ENCODE results near the gene C3orf38. TPM values are rescaled to one million over a fixed set of nuclear protein-coding genes. Genes with fewer than 3 reads are reported as not detected.

The C3orf38 gene
- polyA plus RNA-seq, 3 donors = 9.1 to 25.4 (median 24.9) TPM

DNA sequence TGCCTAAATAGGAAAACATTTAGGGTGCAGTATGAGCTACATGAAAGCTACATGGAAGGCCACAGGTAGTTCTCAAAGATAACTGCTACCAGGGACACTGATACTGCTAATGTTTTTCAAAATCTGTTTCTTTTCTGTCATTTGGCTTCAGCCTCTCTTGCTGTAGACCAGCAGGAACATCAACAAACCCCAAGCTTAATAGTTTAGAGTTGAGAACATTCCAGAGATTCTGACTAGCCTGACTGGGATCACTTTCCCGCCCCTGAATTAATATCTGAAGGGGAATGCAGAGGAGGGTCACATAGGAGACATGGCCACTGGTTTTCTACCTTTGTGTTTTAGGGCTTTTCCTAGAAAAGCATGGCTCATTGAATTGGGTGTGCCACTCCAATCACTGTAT, 16.9 kb upstream of the C3orf38 start:
- H3K4me1 Mint-ChIP-seq = no peaks in the 10 kb centered on the region
- TF ChIP-seq, protein P1, sequence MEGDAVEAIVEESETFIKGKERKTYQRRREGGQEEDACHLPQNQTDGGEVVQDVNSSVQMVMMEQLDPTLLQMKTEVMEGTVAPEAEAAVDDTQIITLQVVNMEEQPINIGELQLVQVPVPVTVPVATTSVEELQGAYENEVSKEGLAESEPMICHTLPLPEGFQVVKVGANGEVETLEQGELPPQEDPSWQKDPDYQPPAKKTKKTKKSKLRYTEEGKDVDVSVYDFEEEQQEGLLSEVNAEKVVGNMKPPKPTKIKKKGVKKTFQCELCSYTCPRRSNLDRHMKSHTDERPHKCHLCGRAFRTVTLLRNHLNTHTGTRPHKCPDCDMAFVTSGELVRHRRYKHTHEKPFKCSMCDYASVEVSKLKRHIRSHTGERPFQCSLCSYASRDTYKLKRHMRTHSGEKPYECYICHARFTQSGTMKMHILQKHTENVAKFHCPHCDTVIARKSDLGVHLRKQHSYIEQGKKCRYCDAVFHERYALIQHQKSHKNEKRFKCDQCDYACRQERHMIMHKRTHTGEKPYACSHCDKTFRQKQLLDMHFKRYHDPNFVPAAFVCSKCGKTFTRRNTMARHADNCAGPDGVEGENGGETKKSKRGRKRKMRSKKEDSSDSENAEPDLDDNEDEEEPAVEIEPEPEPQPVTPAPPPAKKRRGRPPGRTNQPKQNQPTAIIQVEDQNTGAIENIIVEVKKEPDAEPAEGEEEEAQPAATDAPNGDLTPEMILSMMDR (IDR thresholded peaks at IDR 0.05) = no peak
- H3K36me3 Mint-ChIP-seq = peaks cover 43 to 57% of the 10 kb centered on the region in 2 donors
- no peaks in the 10 kb centered on the region for H4K20me1 ChIP-seq (ENCODE audit: insufficient read depth, low read length)
- no peaks in the 10 kb centered on the region for H3K9me3 ChIP-seq (replicated peaks in 1 of 2; ENCODE audit: control insufficient read depth in 1 of 2, insufficient read depth in 1 of 2, low read length in 2 of 2)
- no peak overlapping the region for H3K9ac ChIP-seq (ENCODE audit: insufficient read depth, low read length, poor library complexity, severe bottlenecking)
- H3K27ac Mint-ChIP-seq = no peak overlapping the region
- H3K4me3 Mint-ChIP-seq = no peak overlapping the region
- no peaks in the 10 kb centered on the region for H3K27me3 Mint-ChIP-seq (ENCODE audit: low read depth in 3 of 3)
- peaks cover 58 to 91% of the 10 kb centered on the region in 2 donors for H3K36me3 ChIP-seq (replicated peaks in 1 of 2; ENCODE audit: control insufficient read depth in 1 of 2, insufficient read depth in 2 of 2, low read length in 2 of 2)
- no peaks in the 10 kb centered on the region for H3K9me3 Mint-ChIP-seq
- H3K4me1 ChIP-seq (ENCODE audit: control insufficient read depth in 1 of 2, insufficient read depth in 2 of 2, low read length in 2 of 2) = no peaks in the 10 kb centered on the region
- DNase-seq = no peak
- WGBS (ENCODE audit: insufficient coverage) = 100% methylated on average over 1 of the region's 1 CpG
- no peak overlapping the region for H3K4me2 ChIP-seq (replicated peaks; ENCODE audit: extremely low read depth, low read length, poor library complexity, severe bottlenecking)
- no peaks in the 10 kb centered on the region for H3K79me2 ChIP-seq (ENCODE audit: insufficient read depth, low read length)
- no peak overlapping the region for H2AFZ ChIP-seq (ENCODE audit: insufficient read depth, low read depth, low read length, poor library complexity, severe bottlenecking)
- no peak overlapping the region for H3K4me3 ChIP-seq (replicated peaks in 1 of 3; ENCODE audit: low read depth in 2 of 3, low read length in 3 of 3)
- H3K27me3 ChIP-seq (ENCODE audit: control insufficient read depth in 2 of 2, insufficient read depth in 2 of 2, low read length in 2 of 2) = no peaks in the 10 kb centered on the region
- no peak overlapping the region for H3K27ac ChIP-seq (ENCODE audit: low read depth in 1 of 2, low read length in 2 of 2)
- intact Hi-C loops (cut with micrococcal nuclease) = no loop called here

DNA sequence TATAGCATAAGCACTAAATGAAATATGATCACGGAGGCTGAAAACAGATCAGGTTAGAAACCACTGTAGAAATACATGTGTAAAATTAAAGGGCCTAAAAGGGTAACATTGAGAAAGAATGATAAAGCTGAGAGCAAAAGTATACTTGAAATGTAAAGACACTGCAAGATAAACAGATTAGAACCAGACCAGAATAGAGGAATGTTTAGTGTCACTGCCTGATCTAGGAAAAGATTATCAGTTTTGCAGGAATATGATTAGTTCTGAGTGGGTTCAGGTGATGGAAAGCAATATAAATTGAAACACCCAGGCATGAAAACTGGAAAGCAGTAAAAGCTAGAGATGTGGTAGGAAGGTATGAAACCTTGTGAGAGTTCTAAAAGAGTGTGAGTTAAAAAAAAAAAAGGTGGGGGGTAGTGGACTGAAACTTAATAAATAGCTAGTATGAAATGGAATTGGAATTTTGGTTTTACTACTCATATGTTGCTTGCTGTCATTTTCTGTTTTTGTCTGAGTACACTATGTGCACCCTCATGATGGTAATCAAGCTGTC, 16.0 kb upstream of the C3orf38 start:
- Histone ChIP-seq H2AFZ (ENCODE audit: insufficient read depth, low read depth, low read length, poor library complexity, severe bottlenecking) (no peak overlapping the region), H4K20me1 (ENCODE audit: insufficient read depth, low read length) (no peaks in the 10 kb centered on the region), H3K4me1 (ENCODE audit: control insufficient read depth in 1 of 2, insufficient read depth in 2 of 2, low read length in 2 of 2) (no peaks in the 10 kb centered on the region), H3K27ac (ENCODE audit: low read depth in 1 of 2, low read length in 2 of 2) (no peak overlapping the region), H3K4me2 (replicated peaks; ENCODE audit: extremely low read depth, low read length, poor library complexity, severe bottlenecking) (no peak overlapping the region), H3K27me3 (ENCODE audit: control insufficient read depth in 2 of 2, insufficient read depth in 2 of 2, low read length in 2 of 2) (no peaks in the 10 kb centered on the region), H3K9ac (ENCODE audit: insufficient read depth, low read length, poor library complexity, severe bottlenecking) (no peak overlapping the region), H3K4me3 (replicated peaks in 1 of 3; ENCODE audit: low read depth in 2 of 3, low read length in 3 of 3) (no peak overlapping the region), H3K79me2 (ENCODE audit: insufficient read depth, low read length) (no peaks in the 10 kb centered on the region), H3K36me3 (replicated peaks in 1 of 2; ENCODE audit: control insufficient read depth in 1 of 2, insufficient read depth in 2 of 2, low read length in 2 of 2) (peaks cover 63 to 97% of the 10 kb centered on the region in 2 donors), H3K9me3 (replicated peaks in 1 of 2; ENCODE audit: control insufficient read depth in 1 of 2, insufficient read depth in 1 of 2, low read length in 2 of 2) (no peaks in the 10 kb centered on the region)
- Mint-ChIP-seq H3K27ac (no peak overlapping the region), H3K36me3 (peaks cover 47 to 61% of the 10 kb centered on the region in 2 donors), H3K9me3 (no peaks in the 10 kb centered on the region), H3K4me1 (no peaks in the 10 kb centered on the region), H3K4me3 (no peak overlapping the region), H3K27me3 (ENCODE audit: low read depth in 3 of 3) (no peaks in the 10 kb centered on the region)
- DNase-seq = no peak
- TF ChIP-seq, protein P1 (IDR thresholded peaks at IDR 0.05) = no peak
- intact Hi-C loops (cut with micrococcal nuclease) = no loop called here
- WGBS (ENCODE audit: insufficient coverage) = no CpG with 5 or more reads among the region's 1 CpG

All from CD14-positive monocyte (primary cell).